Embryonic facial prominence (tissue), 1 donor: ENCODE measurements around the gene WNT2B.
"Not testable (repeated sequence)": the region's sequence is repeated elsewhere in the genome, so short reads cannot be mapped to it uniquely, and the experiment has no call there.

Experiments
- DNase-seq: peaks from one replicate; pipeline ENCODE4 v3.0.0-alpha.2; 2016; ENCODE audit errors: extremely low spot score

Gene WNT2B

GRCh38 chr1:112508278-112509004 is at the start of gene WNT2B:
TSS of gene WNT2B (plus strand) at chr1:112508965. CDS start at chr1:112509263, 298 bp downstream.
- DNase-seq = no peak

- DNase-seq = no peak
These were observed 48.1 kb upstream of the WNT2B start for GRCh38 chr1:112460615-112461014.

- no peak for DNase-seq
These were observed 47.4 kb upstream of the WNT2B start for GRCh38 chr1:112461200-112461871.

- no peak for DNase-seq
These were observed 45.8 kb upstream of the WNT2B start for GRCh38 chr1:112462953-112463279.

GRCh38 chr1:112464501-112464900 is 44.3 kb upstream of the WNT2B start:
- DNase-seq = no peak

- DNase-seq = no peak
These were observed 43.6 kb upstream of the WNT2B start for GRCh38 chr1:112465122-112465521.

- peak; percentile 72 for DNase-seq
These were observed 42.6 kb upstream of the WNT2B start for GRCh38 chr1:112466078-112466660.

GRCh38 chr1:112470324-112470723 is 38.4 kb upstream of the WNT2B start:
- not testable (repeated sequence) for DNase-seq

GRCh38 chr1:112470966-112471365 is 37.8 kb upstream of the WNT2B start:
- DNase-seq = no peak

- no peak for DNase-seq
These were observed 36.6 kb upstream of the WNT2B start for GRCh38 chr1:112472142-112472541.

GRCh38 chr1:112477550-112477949 is 31.2 kb upstream of the WNT2B start:
- DNase-seq = no peak

- DNase-seq = no peak
These were observed 30.5 kb upstream of the WNT2B start for GRCh38 chr1:112478314-112478713.

GRCh38 chr1:112486063-112486462 is 22.7 kb upstream of the WNT2B start:
- not testable (repeated sequence) for DNase-seq

- DNase-seq = not testable (repeated sequence)
These were observed 21.1 kb upstream of the WNT2B start for GRCh38 chr1:112487686-112488085.

- DNase-seq = no peak
These were observed 20.6 kb upstream of the WNT2B start for GRCh38 chr1:112488141-112488540.

GRCh38 chr1:112492076-112492475 is 16.7 kb upstream of the WNT2B start:
- DNase-seq = no peak

- no peak for DNase-seq
These were observed 15.4 kb upstream of the WNT2B start for GRCh38 chr1:112493351-112493750.

GRCh38 chr1:112496290-112496689 is 12.5 kb upstream of the WNT2B start:
- DNase-seq = no peak

- DNase-seq = no peak
These were observed 6.7 kb upstream of the WNT2B start for GRCh38 chr1:112501810-112502641.

GRCh38 chr1:112502826-112503225 is 5.9 kb upstream of the WNT2B start:
- DNase-seq = no peak

GRCh38 chr1:112504001-112504660 is 4.6 kb upstream of the WNT2B start:
- DNase-seq = no peak
